Measurements from ENCODE around the gene ANAPC7.
"Not testable (repeated sequence)": the region's sequence is repeated elsewhere in the genome, so short reads cannot be mapped to it uniquely, and the experiment has no call there.

Gene ANAPC7

GRCh38 chr12:110403146-110403975, at the start of gene ANAPC7:
ANAPC7 (minus strand) TSS chr12:110403708; CDS start chr12:110403627, 81 bp downstream.
- peak; percentile 93 to 97 (median 95) for DNase-seq

GRCh38 chr12:110451263-110451662, 47.8 kb upstream of the ANAPC7 start:
- DNase-seq: no peak

GRCh38 chr12:110449799-110450497, 46.4 kb upstream of the ANAPC7 start, which contains the start of gene ARPC3:
ARPC3 (minus strand) TSS chr12:110450337; CDS start chr12:110450260, 77 bp downstream.
- DNase-seq: peak; percentile 95 to 97 (median 96)

GRCh38 chr12:110444455-110444854, 40.9 kb upstream of the ANAPC7 start:
- DNase-seq: no peak

- DNase-seq: no peak
Measured at GRCh38 chr12:110436231-110436630, 32.7 kb upstream of the ANAPC7 start.

GRCh38 chr12:110431957-110432587, 28.6 kb upstream of the ANAPC7 start:
- DNase-seq: no peak

- not testable (repeated sequence) for DNase-seq
Measured at GRCh38 chr12:110429676-110430075, 26.2 kb upstream of the ANAPC7 start.

GRCh38 chr12:110426406-110426805, 22.9 kb upstream of the ANAPC7 start:
- peak in 1 of 3 experiments; percentile 14 for DNase-seq

GRCh38 chr12:110424237-110424636, 20.7 kb upstream of the ANAPC7 start:
- no peak for DNase-seq

- DNase-seq: no peak
Measured at GRCh38 chr12:110421701-110422100, 18.2 kb upstream of the ANAPC7 start.

GRCh38 chr12:110421159-110421661, 17.7 kb upstream of the ANAPC7 start:
- DNase-seq: no peak

- DNase-seq: not testable (repeated sequence)
Measured at GRCh38 chr12:110420644-110421043, 17.1 kb upstream of the ANAPC7 start.

- not testable (repeated sequence) for DNase-seq
Measured at GRCh38 chr12:110417113-110417512, 13.6 kb upstream of the ANAPC7 start.

GRCh38 chr12:110410086-110410485, 6.6 kb upstream of the ANAPC7 start:
- not testable (repeated sequence) for DNase-seq

GRCh38 chr12:110405126-110405662, 1.7 kb upstream of the ANAPC7 start:
- DNase-seq: not testable (repeated sequence)

- peak; percentile 83 to 97 (median 94) for DNase-seq
Measured at GRCh38 chr12:110403976-110404682, 621 bp upstream of the ANAPC7 start.

GRCh38 chr12:110382683-110383082, 20.8 kb downstream of the ANAPC7 start:
- no peak for DNase-seq

GRCh38 chr12:110379631-110380030, 23.9 kb downstream of the ANAPC7 start:
- DNase-seq: no peak

- DNase-seq: no peak
Measured at GRCh38 chr12:110379197-110379596, 24.3 kb downstream of the ANAPC7 start.

- not testable (repeated sequence) for DNase-seq
Measured at GRCh38 chr12:110378131-110378790, 25.2 kb downstream of the ANAPC7 start.

- DNase-seq: no peak
Measured at GRCh38 chr12:110373962-110374611, 29.4 kb downstream of the ANAPC7 start.

Data from NCI-H1417 (cell line).